Sigmoid colon (tissue), 7 donors: ENCODE data around the gene NR1I3. TPM values are rescaled to one million over a fixed set of nuclear protein-coding genes. Genes with fewer than 3 reads are reported as not detected.

Source experiments
- DNase-seq: peaks from one replicate; pipeline ENCODE4 v3.0.0-alpha.2; 2019
- H3K27ac ChIP-seq, 4 donors: fragments of 200-600 bp; sonication (generic); one replicate each; pipeline ENCODE4 v1.5.1; 2016 to 2019; ENCODE audit warnings: mild to moderate bottlenecking in 1 of 4
- H3K27me3 ChIP-seq, 3 donors: fragments of 200-600 bp; sonication (generic); one replicate each; pipeline ENCODE4 v1.5.1; 2019; ENCODE audit warnings: mild to moderate bottlenecking in 1 of 3
- H3K36me3 ChIP-seq, 4 donors: fragments of 200-600 bp; sonication (generic); one replicate each; pipeline ENCODE4 v1.5.1; 2016 to 2019
- H3K4me1 ChIP-seq, 4 donors: fragments of 200-600 bp; sonication (generic); one replicate each; pipeline ENCODE4 v1.5.1; 2017 to 2019
- H3K4me3 ChIP-seq, 4 donors: fragments of 200-600 bp; sonication (generic); one replicate each; pipeline ENCODE4 v1.5.1; 2017 to 2019; ENCODE audit warnings: mild to moderate bottlenecking in 2 of 4, moderate library complexity in 1 of 4
- H3K9me3 ChIP-seq, 4 donors: fragments of 200-600 bp in 3 of 4; sonication (generic) in 3 of 4; one replicate each; pipeline versions ENCODE4 v1.5.1 to v1.6.1; 2013 to 2019
- EP300 ChIP-seq, 4 donors: sonication (generic); formaldehyde crosslinking; IDR thresholded peaks; one replicate each; pipeline ENCODE4 v1.6.1; 2017; ENCODE audit warnings: antibody characterized with exemption in 4 of 4
- POLR2A ChIP-seq, 2 donors: fragments of 450-650 bp; IDR thresholded peaks; one replicate each; pipeline ENCODE4 v1.6.1; 2016; ENCODE audit warnings: antibody characterized with exemption in 2 of 2, mild to moderate bottlenecking in 2 of 2, moderate library complexity in 2 of 2
- POLR2AphosphoS5 ChIP-seq, 4 donors: sonication (generic); formaldehyde crosslinking; IDR thresholded peaks; one replicate each; pipeline ENCODE4 v1.6.1; 2017; ENCODE audit warnings: antibody characterized with exemption in 4 of 4
- WGBS, 2 donors: extraction: QIAGEN DNeasy Blood & Tissue Kit; methylation state at CpG; one replicate each; pipeline ENCODE4 v1.1.7; 2013; 5-methylcytosine and 5-hydroxymethylcytosine counted together
- intact Hi-C: fragments of 100-400 bp; cut with DNase I; formaldehyde crosslinking; loops from one replicate; pipeline ENCODE4 v1.15.1; 2023
- polyA plus RNA-seq, 3 donors: library from polyadenylated mRNA; stranded (reverse); fragments of 200-250 nt; gene quantifications; one replicate each; pipeline ENCODE4 v1.2.3, GENCODE V29; 2013
- total RNA-seq, 4 donors: library from RNA; depleted of rRNA; stranded (reverse); fragments of >200 nt; gene quantifications; one replicate each; pipeline ENCODE4 v1.1.0, GENCODE V29; 2016
- TF ChIP-seq, protein P1 (sequence below), 4 experiments: fragments of 450-650 bp in 3 of 4; fragments of 200-600 bp in 1 of 4; IDR thresholded peaks; one replicate each; pipeline ENCODE4 v1.5.1; 2016 to 2019; ENCODE audit warnings: antibody characterized with exemption in 4 of 4, mild to moderate bottlenecking in 3 of 4, moderate library complexity in 2 of 4
- donor health status: healthy with polysubstance abuse.
- donor health status: Bipolar disorder and iron deficiency.
- donor health status: healthy.

The NR1I3 gene
- total and polyA plus RNA-seq, 7 donors, result 0.13 TPM; not detected in 6

DNA sequence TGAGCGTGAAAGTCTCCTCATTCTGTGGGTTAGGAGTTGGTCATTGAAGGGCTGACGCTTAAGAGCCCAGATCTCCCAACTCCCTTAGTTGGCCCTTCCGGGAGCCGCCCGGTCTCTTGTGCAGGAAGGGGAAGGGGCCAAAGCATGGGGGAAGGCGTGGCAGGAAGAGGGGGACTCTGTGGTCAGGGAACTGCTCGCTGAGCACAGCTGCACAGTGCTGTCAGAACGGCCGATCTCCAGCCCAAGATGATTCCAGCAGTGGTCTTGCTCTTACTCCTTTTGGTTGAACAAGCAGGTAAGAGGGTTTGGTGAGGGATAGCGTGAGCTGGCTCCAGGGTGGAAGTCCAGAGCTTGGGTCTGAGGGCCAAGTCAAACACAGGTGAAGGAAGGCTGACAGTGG is 22.9 kb downstream of the NR1I3 start, which contains the start of gene FCER1G:
Gene FCER1G (plus strand): TSS at position 220 of the 400 bp plus-strand sequence. CDS start 27 bp downstream, at position 247.
- WGBS, 2 donors, result 56 to 86% methylated on average over 10 of the region's 10 CpGs
- H3K36me3 ChIP-seq, result peaks cover 25 to 52% (median 47%) of the 10 kb centered on the region in 4 donors
- DNase-seq, result no peak
- TF ChIP-seq, protein P1, sequence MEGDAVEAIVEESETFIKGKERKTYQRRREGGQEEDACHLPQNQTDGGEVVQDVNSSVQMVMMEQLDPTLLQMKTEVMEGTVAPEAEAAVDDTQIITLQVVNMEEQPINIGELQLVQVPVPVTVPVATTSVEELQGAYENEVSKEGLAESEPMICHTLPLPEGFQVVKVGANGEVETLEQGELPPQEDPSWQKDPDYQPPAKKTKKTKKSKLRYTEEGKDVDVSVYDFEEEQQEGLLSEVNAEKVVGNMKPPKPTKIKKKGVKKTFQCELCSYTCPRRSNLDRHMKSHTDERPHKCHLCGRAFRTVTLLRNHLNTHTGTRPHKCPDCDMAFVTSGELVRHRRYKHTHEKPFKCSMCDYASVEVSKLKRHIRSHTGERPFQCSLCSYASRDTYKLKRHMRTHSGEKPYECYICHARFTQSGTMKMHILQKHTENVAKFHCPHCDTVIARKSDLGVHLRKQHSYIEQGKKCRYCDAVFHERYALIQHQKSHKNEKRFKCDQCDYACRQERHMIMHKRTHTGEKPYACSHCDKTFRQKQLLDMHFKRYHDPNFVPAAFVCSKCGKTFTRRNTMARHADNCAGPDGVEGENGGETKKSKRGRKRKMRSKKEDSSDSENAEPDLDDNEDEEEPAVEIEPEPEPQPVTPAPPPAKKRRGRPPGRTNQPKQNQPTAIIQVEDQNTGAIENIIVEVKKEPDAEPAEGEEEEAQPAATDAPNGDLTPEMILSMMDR (IDR thresholded peaks at IDR 0.05), result no peak
- TF ChIP-seq EP300 (IDR thresholded peaks at IDR 0.05) (no peak), POLR2A (IDR thresholded peaks at IDR 0.05) (peak in 1 of 2 donors; percentile 28), POLR2AphosphoS5 (IDR thresholded peaks at IDR 0.05) (peak in 3 of 4 donors; percentile 67 to 74 (median 70))
- H3K27me3 ChIP-seq, result no peaks in the 10 kb centered on the region
- intact Hi-C loops, result no loop called here
- H3K9me3 ChIP-seq, result no peaks in the 10 kb centered on the region
- peak within 1 kb of the TSS; percentile 25 to 72 (median 50) for H3K27ac ChIP-seq
- H3K4me1 ChIP-seq, result peaks cover 0 to 3% (median 1%) of the 10 kb centered on the region in 4 donors
- peak within 1 kb of the TSS in 3 of 4 donors; percentile 10 to 39 (median 24) for H3K4me3 ChIP-seq

DNA sequence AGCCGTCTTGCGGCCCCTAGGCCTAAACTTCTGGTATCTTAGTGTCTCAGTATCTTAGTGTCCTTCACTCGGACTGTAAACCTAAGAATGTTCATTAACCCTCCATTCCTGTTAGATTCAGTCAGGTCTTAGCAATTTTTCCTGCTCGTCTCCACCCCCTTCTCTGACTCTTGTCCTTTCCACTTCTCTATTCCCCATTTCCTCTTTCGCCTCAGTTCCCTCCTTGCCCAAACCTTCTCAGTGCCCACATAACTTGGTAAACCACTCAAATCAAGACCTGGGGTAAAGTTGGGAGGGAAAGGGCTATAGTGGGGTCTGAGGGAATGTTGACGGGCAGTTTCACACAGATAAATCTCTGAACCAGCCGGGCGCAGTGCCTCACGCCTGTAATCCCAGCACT is 23.6 kb downstream of the NR1I3 start:
- Histone ChIP-seq H3K27me3 (no peaks in the 10 kb centered on the region), H3K9me3 (no peaks in the 10 kb centered on the region), H3K27ac (peak overlapping the region in 3 of 4 donors; percentile 40 to 72 (median 43)), H3K4me3 (no peak overlapping the region), H3K4me1 (peaks cover 0 to 9% (median 5%) of the 10 kb centered on the region in 4 donors), H3K36me3 (peaks cover 28 to 59% (median 51%) of the 10 kb centered on the region in 4 donors)
- DNase-seq, result no peak
- TF ChIP-seq, protein P1 (IDR thresholded peaks at IDR 0.05), result no peak
- TF ChIP-seq POLR2A (IDR thresholded peaks at IDR 0.05) (no peak), EP300 (IDR thresholded peaks at IDR 0.05) (no peak), POLR2AphosphoS5 (IDR thresholded peaks at IDR 0.05) (no peak)
- 91 to 95% methylated on average over 9 of the region's 9 CpGs for WGBS, 2 donors
- intact Hi-C loops, result no loop called here

DNA sequence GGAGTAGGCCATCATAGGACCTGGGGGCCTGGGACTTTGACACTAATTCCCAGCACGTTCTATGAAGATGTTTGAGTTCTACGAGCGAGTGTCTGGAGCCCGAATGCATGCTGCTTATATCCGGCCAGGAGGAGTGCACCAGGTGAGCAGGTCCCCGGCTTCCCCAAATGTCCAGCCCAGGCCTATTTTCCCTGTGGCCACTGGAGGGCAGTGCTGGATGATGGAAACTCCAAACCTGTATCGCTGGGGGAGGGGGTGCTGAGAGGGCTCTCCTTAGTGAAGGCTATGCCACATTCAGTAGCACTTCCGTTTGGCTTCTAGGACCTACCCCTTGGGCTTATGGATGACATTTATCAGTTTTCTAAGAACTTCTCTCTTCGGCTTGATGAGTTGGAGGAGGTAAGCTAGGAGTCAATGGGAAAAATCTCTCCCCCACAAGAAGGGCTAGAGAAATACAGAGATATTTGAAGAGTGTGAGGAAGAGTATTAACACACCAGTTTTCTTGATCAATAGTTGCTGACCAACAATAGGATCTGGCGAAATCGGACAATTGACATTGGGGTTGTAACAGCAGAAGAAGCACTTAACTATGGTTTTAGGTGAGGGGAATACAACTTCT is 28.1 kb downstream of the NR1I3 start:
- peak; percentile 89 for DNase-seq
- intact Hi-C loops, result loop anchor here (2.0 to 5.0 kb wide), 2 partner anchors 17 to 82 kb away; partner anchors contain the start of gene TOMM40L
- Histone ChIP-seq H3K36me3 (peaks cover 34 to 96% (median 67%) of the 10 kb centered on the region in 4 donors), H3K4me3 (no peak overlapping the region), H3K27ac (peak overlapping the region; percentile 46 to 96 (median 74)), H3K4me1 (peaks cover 0 to 36% (median 21%) of the 10 kb centered on the region in 4 donors), H3K9me3 (no peaks in the 10 kb centered on the region), H3K27me3 (no peaks in the 10 kb centered on the region)
- 40 to 45% methylated on average over 11 of the region's 11 CpGs for WGBS, 2 donors
- TF ChIP-seq, protein P1 (IDR thresholded peaks at IDR 0.05), result peak; percentile 72 to 94 (median 87)
- no peak for TF ChIP-seq EP300 (IDR thresholded peaks at IDR 0.05)
- TF ChIP-seq POLR2A (IDR thresholded peaks at IDR 0.05), result no peak
- peak in 2 of 4 donors; percentile 21 to 27 for TF ChIP-seq POLR2AphosphoS5 (IDR thresholded peaks at IDR 0.05)

DNA sequence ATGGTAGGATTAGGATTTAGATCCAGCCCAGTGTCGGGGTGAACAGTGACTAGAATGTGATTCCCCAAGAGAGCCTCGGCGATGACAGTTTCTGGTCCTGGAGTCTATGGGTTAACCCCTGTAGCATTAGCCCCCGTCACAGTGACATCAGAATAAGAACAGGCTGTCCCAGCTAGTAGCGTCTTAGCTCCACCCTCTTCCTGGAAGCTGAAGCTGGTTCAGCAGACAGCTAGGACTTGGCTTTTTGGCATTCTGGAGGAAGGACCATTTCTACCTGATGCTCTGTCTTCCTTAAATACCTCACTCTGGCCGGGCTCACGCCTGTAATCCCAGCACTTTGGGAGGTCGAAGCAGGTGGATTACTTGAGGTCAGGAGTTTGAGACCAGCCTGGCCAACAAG is 30.8 kb downstream of the NR1I3 start:
- Histone ChIP-seq H3K4me1 (peaks cover 0 to 59% (median 38%) of the 10 kb centered on the region in 4 donors), H3K27ac (peak overlapping the region; percentile 67 to 96 (median 76)), H3K36me3 (peaks cover 14 to 87% (median 44%) of the 10 kb centered on the region in 4 donors), H3K27me3 (no peaks in the 10 kb centered on the region), H3K4me3 (no peak overlapping the region), H3K9me3 (no peaks in the 10 kb centered on the region)
- peak; percentile 92 for DNase-seq
- 75 to 77% methylated on average over 8 of the region's 8 CpGs for WGBS, 2 donors
- intact Hi-C loops, result loop anchor here (5.0 kb wide), 1 partner anchor 85 kb away; no protein-coding TSS in a partner anchor
- TF ChIP-seq POLR2AphosphoS5 (IDR thresholded peaks at IDR 0.05) (peak; percentile 74 to 87 (median 84)), POLR2A (IDR thresholded peaks at IDR 0.05) (peak in 1 of 2 donors; percentile 9), EP300 (IDR thresholded peaks at IDR 0.05) (peak in 3 of 4 donors; percentile 85 to 88 (median 88))
- TF ChIP-seq, protein P1 (IDR thresholded peaks at IDR 0.05), result no peak
